Lung (tissue), 12 donors: ENCODE results near the gene PLEKHG4. TPM values are rescaled to one million over a fixed set of nuclear protein-coding genes. Genes with fewer than 3 reads are reported as not detected.
A peak's percentile ranks its signal among the peaks of the same experiment; 100 is the strongest.

ENCODE experiments used
- ATAC-seq: fragments of 200-7000 bp; cut with Tn5 transposase; one replicate; pipeline ENCODE4 v1.9.1; 2020; ENCODE audit warnings: moderate number of reproducible peaks; ENCODE audit not compliant: insufficient read depth, low FRiP score
- DNase-seq, 3 donors: peaks; one replicate each; pipeline ENCODE4 v3.0.0-alpha.2; 2013 to 2017
- H3K27ac ChIP-seq, 2 donors: one replicate each; pipeline ENCODE4 v1.5.1; 2013; ENCODE audit warnings: mild to moderate bottlenecking in 2 of 2, moderate library complexity in 2 of 2, control low read depth in 1 of 2, inconsistent platforms in 1 of 2, low read depth in 1 of 2, low read length in 1 of 2
- H3K27me3 ChIP-seq, 3 donors: one replicate each; pipeline ENCODE4 v1.5.1; 2013; ENCODE audit warnings: low read length in 2 of 3; ENCODE audit not compliant: control insufficient read depth in 3 of 3, insufficient read depth in 3 of 3
- H3K36me3 ChIP-seq, 4 donors: one replicate each; pipeline ENCODE4 v1.5.1; 2013; ENCODE audit warnings: low read length in 4 of 4, mild to moderate bottlenecking in 1 of 4, moderate library complexity in 1 of 4; ENCODE audit not compliant: control insufficient read depth in 4 of 4, insufficient read depth in 4 of 4
- H3K4me1 ChIP-seq, 5 donors: one replicate each; pipeline ENCODE4 v1.5.1; 2013; ENCODE audit warnings: low read length in 5 of 5, mild to moderate bottlenecking in 2 of 5, moderate library complexity in 1 of 5; ENCODE audit not compliant: control insufficient read depth in 5 of 5, insufficient read depth in 5 of 5
- H3K4me3 ChIP-seq: one replicate; pipeline ENCODE4 v1.5.1; 2013; ENCODE audit warnings: mild to moderate bottlenecking, control low read depth, moderate library complexity
- H3K9ac ChIP-seq, 2 donors: one replicate each; pipeline ENCODE4 v1.5.1; 2013; ENCODE audit warnings: low read length in 2 of 2, control low read depth in 1 of 2; ENCODE audit not compliant: insufficient read depth in 1 of 2
- H3K9me3 ChIP-seq, 4 donors: one replicate each; pipeline ENCODE4 v1.5.1; 2013; ENCODE audit warnings: low read length in 3 of 4, mild to moderate bottlenecking in 1 of 4, moderate library complexity in 1 of 4; ENCODE audit not compliant: control insufficient read depth in 4 of 4, insufficient read depth in 3 of 4
- CTCF ChIP-seq: IDR thresholded peaks from 2 replicates; pipeline ENCODE4 v1.5.1; 2012; ENCODE audit warnings: mild to moderate bottlenecking; ENCODE audit errors: control extremely low read depth, extremely low read depth
- WGBS, 2 donors: extraction: QIAGEN DNeasy Blood & Tissue Kit; methylation state at CpG; one replicate each; pipeline ENCODE4 v1.1.7; 2013; 5-methylcytosine and 5-hydroxymethylcytosine counted together
- polyA plus RNA-seq, 2 donors: library from polyadenylated mRNA; stranded (reverse); fragments of 200-250 nt; gene quantifications; one replicate each; pipeline ENCODE4 v1.2.1, GENCODE V29; 2013
- total RNA-seq, 2 donors: library from RNA; depleted of rRNA in 1 of 2; stranded (reverse); fragments of >200 nt in 1 of 2; gene quantifications; one replicate each; pipeline ENCODE4 v1.2.1, GENCODE V29; 2014 to 2021
- donor health status: control.
- donor health status: control.
- donor health status: Bipolar disorder and iron deficiency.
- donor health status: healthy.
- donor health status: DM: yes; HTN: yes; CAD: no.

The PLEKHG4 gene
- total and polyA plus RNA-seq, 4 donors: 9.0 to 26.9 (median 17.1) TPM

GRCh38 chr16:67259705-67260104 is 19.6 kb upstream of the PLEKHG4 start:
- no peak for DNase-seq
- 95 to 96% methylated on average over 12 of the region's 12 CpGs for WGBS, 2 donors
- no peak overlapping the region for H3K4me3 ChIP-seq

DNA sequence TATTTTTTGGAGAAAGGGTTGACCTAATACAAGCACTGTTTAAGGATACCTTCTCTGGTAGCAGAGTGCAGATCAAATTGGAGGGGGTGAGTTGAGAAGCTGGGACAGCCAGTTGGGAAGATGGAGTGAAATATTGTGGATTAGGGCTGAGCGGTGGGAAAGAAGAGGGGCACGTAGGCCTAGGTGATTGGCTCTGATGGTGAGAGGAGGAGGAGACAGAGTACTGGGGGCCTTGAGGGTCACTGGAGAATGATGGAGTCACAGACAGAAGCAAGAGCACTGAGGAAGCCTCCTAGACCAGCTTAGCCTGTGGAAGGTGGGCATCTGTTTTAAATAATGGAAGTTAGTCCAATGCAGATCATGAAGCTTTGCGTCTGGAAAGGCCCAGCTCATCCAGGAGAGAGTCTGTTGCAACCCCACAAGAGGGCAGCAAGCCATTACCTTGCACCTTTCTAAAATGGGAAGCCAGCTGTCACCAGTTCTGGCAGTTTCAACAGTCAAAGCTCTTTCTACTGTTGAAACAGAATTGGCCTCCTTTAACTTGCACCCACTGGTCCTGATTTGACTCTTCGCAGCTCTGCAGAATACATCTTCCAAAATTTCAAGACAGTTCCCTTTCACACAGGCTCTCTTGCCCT is 18.8 kb upstream of the PLEKHG4 start:
- no peaks in the 10 kb centered on the region for H3K9me3 ChIP-seq
- peak; percentile 17 for TF ChIP-seq CTCF
- no peaks in the 10 kb centered on the region for H3K4me1 ChIP-seq
- H3K27me3 ChIP-seq: no peaks in the 10 kb centered on the region
- no peak overlapping the region for H3K27ac ChIP-seq
- no peak overlapping the region for H3K4me3 ChIP-seq
- DNase-seq (peak in 2 of 3 donors; percentile 53 to 66), ATAC-seq (no peak)
- H3K9ac ChIP-seq: no peak overlapping the region
- WGBS, 2 donors: 76 to 79% methylated on average over 4 of the region's 4 CpGs
- H3K36me3 ChIP-seq: peaks cover 0 to 40% (median 8%) of the 10 kb centered on the region in 4 donors

More at GRCh38 chr16:67259705-67260104, 19.6 kb upstream of the PLEKHG4 start:
- no peak for TF ChIP-seq CTCF
- Histone ChIP-seq H3K9ac (no peak overlapping the region), H3K36me3 (peaks cover 0 to 40% (median 8%) of the 10 kb centered on the region in 4 donors), H3K27me3 (no peaks in the 10 kb centered on the region), H3K4me1 (no peaks in the 10 kb centered on the region), H3K27ac (no peak overlapping the region), H3K9me3 (no peaks in the 10 kb centered on the region)
- ATAC-seq: no peak

DNA sequence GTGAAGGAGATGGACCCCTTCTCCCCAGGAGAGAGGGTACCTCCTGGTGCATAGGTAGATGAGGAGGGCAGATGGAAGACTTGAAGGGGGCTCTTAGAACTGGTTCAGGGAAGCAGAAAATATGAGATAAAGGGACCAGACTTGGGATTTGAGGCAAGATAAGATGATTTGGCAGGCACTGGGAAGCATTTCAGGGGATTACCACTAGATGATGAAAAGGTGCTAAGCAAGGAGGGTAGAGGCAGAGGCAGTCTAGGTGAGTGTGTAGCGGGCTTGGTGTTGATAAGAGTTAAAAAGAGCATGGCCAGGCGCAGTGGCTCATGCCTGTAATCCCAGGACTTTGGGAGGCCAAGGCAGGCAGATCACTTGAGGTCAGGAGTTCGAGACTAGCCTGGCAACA is 16.1 kb upstream of the PLEKHG4 start:
- ATAC-seq (no peak), DNase-seq (no peak)

More for the DNA sequence above, 16.1 kb upstream of the PLEKHG4 start:
- H3K4me3 ChIP-seq: no peak overlapping the region
- H3K9ac ChIP-seq: no peak overlapping the region
- H3K9me3 ChIP-seq: no peaks in the 10 kb centered on the region
- 84 to 91% methylated on average over 3 of the region's 3 CpGs for WGBS, 2 donors
- H3K4me1 ChIP-seq: no peaks in the 10 kb centered on the region
- no peaks in the 10 kb centered on the region for H3K27me3 ChIP-seq
- no peak overlapping the region for H3K27ac ChIP-seq
- peaks cover 0 to 22% (median 5%) of the 10 kb centered on the region in 4 donors for H3K36me3 ChIP-seq
- no peak for TF ChIP-seq CTCF
